Glomerular visceral epithelial cell (primary cell): ENCODE measurements around the gene LMAN1L.
"Not testable (repeated sequence)": the region's sequence is repeated elsewhere in the genome, so short reads cannot be mapped to it uniquely, and the experiment has no call there.

ENCODE experiments used
- DNase-seq: peaks from one replicate; pipeline ENCODE4 v3.0.0-alpha.2; 2016; ENCODE audit errors: extremely low spot score

The LMAN1L gene

DNA sequence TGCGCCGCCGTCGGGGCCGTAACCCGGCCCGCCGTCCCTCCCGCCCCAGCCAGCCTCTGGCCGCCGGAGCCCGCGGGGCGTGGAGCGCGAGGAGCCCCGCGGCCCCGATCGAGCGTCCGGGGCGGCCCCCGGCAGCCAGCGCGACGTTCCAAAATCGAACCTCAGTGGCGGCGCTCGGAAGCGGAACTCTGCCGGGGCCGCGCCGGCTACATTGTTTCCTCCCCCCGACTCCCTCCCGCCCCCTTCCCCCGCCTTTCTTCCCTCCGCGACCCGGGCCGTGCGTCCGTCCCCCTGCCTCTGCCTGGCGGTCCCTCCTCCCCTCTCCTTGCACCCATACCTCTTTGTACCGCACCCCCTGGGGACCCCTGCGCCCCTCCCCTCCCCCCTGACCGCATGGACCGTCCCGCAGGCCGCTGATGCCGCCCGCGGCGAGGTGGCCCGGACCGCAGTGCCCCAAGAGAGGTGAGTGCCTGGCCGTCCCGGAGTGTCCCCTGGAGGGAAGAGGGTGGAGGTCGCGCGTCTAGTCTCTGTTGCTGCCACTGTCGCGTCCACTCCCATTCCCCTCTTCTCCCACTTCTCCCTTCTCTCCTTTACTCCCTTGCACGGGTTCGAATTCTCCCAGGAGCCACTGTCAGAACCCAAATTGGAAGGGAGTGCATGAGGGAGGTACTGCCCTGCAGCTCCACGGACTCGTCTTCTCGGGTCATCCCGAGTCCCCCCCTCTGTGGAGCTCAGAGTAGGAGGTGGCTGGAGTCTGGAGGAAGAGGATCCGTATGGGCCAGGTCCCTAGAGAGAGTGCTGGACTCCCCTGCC is 30.2 kb upstream of the LMAN1L start:
- peak; percentile 27 for DNase-seq

DNA sequence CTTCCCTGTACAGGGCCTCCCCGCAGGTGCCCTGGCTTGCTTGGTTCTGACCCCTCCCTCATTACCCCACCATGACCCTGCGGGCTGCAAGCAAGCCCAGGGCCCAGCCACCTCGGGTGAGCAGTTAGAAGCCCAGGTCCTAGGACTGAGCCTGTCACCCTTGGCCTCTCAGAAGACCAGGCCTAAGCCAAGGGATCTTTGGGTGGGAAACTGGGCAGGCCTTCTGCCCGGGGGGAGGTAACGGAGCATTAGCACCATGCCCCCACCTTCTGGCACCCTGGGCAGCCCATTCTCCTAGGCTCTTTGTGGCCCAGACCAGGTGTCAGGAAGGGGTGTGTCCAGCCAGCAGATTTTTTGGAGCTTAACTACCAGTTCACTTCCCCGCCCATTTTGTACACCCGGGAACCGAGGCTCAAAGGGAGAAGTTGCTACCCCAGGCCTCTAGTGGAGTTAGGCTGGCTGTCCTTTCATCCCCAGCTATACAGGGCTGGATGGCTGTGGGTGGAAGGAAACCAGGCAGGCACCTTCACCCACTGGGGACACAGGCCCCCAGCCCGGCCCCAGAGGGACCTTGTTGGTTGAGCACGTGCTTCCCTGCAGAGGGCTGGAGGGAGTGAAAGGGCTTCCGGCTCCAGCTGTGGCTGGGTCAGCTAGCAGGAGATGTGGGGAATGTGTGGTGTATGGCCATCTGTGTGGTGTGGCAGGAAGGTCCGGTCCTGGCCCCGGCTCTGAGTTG is 29.4 kb upstream of the LMAN1L start:
- DNase-seq = peak; percentile 53

DNA sequence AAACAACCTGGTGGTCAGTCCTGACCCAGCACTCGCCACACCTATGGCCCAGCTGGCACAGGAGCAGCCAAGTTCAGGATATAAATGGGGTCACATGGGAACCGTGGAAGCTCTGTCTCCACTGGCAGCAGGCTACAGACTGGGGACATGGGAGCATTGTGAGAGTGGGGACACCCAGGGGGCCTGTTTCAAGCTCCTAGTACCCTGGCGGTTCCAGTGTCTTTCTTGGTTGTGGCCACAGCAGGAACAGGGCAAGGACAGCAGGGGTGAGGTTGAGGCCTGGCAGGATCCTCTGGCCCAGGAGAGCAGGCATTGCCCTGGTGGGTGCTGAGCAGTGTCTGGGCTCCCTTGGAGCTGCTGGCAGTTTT is 28.8 kb upstream of the LMAN1L start:
- no peak for DNase-seq

DNA sequence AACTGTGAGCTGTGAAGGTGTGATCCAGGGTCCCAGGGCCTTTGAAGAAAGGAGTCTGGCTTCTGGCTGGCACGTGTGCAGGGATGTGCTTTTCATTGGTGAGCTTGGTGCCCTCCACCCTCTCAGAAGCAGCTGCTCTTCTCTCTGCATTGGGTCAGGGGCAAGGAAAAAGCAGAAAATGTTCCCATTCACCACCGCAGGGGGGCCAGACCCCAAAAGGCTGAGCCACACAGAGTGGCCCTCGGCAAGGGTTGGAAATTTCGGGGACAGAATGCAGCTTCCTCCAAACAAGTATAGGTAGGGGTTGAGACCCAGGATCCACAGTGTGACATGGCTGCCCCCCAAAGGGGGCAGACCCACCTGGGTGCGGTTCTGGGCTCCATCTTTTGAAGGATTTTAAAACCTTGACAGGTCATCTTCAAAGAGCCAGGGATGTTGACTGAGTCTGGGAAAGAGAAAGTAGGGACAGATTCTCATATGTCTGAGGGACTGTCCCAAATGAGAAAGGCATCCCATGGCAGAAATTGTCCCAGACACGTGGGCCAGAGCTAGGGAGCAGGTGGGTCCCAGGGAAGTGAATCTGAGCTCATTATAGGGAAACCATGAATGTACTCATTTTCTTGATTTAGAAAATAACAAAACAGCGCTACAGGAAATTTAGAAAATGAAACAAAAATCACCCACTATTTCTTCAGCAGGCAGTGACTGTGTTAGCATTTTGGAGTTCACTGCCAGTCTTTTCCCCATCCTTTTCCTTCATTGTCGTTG is 28.0 kb upstream of the LMAN1L start:
- DNase-seq = no peak

DNA sequence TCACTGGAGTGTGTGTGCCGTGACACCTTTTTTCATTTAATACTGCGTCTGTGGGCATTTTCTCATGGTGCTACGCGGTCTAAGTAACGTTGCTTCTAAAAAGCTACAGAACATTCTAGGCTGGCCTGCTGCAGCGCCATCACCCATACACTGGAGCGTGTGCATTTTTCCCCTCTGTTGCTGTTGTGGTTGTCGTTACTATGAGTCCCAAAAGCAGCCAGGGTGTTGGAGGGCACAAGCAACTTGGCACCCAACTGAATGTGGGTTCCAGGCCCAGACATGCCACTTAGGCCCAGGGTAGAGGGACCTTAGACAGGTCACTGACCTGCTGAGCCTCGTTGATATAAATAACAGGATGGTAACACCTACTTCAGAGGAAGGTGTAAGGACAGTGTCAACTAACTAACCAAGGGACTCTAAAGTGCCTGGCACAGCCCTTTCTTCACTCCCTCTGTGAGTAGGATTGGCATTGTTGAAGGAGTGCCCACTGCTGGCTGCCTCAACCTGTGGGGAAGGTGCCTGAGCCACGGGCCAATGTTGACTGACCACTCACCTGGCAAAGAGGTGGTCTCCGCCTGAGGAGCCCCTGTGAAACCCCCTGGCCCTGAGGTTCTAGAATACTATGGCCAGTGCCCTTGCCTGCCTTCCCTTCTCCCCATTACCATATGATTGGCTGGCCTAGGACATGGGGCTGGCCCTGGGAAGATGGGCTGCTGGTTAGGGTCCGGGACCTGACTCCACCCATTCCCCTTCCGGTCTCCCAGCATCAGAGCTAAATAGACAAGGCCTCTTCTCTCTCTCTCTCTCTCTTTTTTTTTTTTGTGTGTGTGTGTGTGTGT is 27.2 kb upstream of the LMAN1L start:
- no peak for DNase-seq

DNA sequence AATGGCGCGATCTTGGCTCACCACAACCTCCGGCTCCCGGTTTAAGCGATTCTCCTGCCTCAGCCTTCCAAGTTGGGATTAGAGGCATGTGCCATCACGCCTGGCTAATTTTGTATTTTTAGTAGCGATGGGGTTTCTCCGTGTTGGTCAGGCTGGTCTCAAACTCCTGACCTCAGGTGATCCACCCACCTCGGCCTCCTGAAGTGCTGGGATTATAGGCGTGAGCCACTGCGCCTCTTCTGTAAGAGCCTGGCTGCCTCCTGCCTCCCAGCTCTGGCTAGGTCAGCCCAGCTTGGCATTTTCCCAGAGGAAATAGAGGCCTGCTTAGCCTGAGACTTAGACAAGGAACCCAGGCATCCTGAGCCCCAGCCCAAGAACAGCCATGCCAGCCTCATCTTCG is 26.6 kb upstream of the LMAN1L start:
- DNase-seq = not testable (repeated sequence)

DNA sequence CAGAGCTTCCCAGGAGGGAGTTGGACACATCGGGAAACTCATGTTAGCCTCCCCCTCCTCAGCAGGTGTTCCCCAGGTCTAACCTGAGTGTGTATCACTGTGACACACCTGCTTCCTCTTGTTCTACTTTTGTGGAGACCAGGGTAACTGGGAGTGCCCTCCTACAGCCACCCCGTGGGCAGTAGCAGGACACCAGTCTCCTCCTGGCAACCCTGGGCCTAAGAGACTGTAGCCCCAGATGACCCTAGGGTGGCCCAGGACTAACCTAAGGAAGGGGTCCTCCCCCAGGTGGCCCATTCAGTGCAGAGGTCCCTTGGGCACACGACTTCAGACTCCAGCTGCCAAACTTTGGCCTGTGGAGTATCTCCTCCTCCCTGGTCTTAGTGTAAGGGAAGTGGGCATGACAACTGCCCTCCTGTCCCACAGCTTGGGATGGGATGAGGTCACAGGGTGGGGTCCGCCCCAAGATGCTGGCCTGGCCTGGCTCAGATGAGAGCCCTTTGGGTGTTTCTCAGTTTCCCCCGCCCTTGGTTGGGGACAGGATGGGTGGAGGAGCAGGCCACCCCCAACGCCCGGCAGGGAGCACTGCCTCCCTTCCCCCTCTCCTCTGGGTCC is 26.0 kb upstream of the LMAN1L start:
- DNase-seq = no peak

DNA sequence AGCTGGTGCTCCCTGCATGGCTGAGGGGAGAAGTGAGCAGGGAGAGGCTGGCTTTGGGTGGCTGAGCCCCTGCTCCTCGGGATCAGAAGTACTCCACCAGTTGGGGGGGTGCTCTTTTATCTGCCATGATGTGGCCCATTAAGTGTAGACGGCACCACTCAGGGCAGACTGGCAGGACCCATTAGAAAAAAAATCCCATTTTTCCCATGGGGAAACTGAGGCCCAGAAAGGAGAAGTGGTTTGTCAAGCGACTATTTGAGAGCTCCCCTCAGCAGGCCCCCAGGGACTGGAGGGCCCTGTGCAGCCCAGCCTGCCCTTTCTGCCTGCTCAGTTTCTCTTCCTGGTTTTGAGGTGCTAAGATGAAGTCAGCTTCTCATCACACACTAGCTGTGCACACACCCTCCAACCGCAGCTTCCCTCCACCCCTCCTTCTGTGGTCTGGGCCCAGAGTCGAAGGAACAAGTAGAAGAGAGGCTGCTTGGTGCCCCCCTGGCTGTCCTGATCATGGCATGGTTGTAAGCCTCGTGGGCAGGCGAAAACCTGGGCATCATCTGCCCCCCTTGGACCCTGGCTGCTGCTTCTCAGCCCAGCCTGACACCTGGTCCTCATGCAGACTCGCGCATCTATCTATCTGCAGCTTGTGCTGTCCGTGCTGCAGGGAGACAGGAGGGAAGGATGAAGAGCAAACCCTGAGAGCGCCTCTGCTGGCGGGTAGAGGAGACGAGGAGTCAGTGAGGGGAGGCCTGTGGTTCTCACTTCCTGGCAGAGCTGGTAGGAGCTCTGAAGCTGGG is 25.2 kb upstream of the LMAN1L start:
- DNase-seq = peak; percentile 80

DNA sequence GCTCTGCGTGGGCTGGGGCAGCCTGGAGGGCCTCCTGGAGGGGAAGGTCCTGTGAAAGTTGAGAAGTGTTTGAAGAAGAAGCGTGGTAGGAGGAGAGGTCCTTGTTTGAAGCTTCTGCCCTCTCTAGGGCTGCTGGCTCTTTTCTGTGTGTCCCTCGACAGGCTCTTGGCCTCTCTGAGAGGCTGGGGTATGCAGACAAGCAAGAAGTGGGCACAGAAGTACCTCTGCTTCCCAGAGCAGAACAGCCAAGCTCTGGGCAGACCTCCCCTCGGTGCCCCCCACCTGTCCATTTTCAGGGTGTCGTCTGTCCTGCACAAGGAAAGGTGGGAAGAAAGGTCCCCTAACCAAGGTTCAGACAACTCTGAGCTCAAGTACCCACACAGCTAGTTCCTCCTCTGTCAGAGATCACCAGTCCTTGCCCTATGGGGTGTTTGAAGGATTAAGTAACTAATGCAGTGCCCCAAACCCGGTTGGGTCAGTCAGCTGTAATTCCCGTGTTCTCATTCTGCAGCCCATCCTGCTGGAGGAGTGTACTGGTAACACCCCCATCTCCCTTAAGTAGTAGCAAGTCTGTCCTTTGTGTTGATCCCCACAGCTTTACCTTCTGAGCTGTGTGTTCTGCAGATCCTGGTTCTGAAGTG is 24.5 kb upstream of the LMAN1L start:
- no peak for DNase-seq

DNA sequence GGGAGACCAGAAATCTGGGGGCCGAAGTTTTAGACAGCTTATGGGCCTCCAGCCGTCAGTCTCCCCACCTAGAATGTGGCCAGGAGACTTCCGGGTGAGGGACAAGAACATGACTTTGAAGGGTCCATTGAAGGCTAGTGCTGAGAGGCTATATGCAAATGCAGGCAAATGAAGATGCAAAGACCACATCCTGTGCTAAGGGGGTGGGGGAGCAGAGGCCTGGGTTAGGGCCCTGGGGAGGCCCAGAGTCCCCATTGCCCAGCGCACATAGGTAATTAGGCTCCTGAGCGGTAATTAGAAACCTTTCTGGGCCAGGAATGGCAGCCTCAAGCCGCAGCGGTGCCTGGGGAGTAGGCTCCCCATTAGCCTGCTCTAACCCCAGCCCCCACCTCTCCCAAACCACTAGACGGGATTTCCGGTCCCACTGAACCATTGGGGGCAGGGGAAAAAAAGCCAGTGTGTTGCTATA is 23.9 kb upstream of the LMAN1L start:
- DNase-seq = no peak

DNA sequence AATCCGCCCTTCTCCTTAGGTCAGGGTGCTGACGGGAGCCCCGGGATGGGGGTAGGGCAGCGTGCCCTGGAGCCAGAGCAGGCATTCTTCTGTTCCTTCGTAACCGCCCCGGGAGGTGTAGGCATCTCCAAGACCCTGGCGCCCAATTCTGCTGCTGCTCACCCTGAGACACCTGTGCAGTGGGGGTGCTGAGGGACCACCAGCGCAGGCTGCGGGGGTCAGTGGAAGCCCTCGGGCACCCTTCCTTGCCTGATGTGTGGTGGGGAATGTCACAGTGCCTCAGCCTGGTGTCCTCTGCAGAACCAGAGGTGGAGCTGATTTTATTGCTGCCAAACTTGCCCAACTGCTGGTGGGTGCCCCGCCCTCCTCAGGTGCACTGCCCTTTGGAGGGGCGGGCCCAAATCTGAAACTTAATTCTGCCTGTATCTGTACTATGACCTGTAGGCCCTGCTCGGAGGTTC is 23.4 kb upstream of the LMAN1L start:
- DNase-seq = no peak

DNA sequence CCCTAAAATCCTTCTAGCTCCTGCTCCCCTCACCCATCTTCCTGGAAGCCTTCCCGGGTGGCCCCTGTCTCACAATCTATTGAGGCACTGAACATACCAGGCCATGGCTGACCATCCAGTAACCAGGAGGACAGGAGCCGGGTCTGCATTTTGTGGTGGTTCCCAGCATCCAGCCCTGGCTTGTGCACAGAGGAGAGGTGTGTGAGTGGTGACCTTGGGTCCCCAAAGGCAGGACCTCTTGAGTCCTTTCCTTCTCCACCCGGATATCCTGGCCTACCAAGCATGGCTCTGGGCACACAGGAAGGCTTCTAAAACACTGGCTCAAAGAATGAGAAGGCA is 22.9 kb upstream of the LMAN1L start:
- no peak for DNase-seq

DNA sequence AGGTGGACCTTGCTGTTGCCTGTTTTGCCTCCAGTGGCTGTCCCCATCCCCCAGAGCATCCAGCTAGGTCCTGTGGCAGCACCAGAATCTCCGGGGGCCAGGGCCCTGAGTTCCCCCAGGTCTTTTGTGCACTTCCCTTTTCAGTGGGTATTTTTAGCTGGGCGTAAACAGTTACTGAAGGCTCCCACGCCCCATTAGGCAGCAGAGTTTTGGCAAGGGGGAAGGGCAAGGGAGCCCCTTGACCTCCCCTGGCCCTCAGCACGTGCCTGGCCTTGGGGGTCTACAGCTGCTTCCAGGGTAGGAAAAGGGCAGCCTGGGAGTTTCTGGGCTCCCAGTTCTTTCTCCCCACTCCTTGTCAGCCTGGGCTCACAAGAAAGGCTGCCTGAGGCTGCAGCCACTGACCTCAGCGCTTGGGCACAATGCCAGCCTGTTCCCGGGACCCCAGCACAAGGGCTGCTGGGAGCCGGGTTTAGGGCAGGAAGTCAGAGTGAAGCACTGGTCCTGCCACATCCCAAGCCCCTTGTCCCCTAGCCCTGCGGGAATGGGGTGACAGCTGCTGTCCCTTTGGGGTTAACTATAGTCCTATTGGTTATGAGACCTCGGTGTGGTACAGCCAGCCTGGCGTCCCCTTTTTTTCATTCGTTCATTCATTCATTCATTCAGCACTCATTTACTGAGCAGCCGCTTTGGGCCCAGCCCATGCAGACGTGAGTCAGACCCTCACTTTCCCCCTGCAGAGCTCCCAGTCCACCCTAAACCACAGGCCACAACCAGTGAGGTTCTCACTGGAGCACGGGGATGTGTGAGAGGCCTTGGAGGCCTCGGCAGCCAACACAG is 22.3 kb upstream of the LMAN1L start:
- DNase-seq = peak; percentile 96

DNA sequence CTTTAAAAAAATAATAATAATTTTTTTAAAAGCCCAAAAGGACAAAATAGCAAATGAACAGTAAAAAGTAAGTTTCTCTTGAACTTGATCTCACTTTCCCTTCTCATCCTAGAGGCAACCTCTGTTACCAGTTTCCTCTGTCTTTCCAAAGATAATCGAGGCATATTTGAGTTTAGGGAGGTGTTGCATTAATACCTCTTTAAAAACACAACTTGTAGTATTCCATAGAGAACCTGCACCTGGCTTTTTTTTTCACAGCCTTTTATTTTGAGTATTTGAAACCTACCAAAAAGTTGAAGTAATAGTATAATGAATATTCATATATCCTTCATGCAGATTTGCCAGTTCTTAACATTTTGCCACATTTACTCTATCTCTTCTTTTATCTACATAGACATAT is 21.6 kb upstream of the LMAN1L start:
- DNase-seq = no peak

DNA sequence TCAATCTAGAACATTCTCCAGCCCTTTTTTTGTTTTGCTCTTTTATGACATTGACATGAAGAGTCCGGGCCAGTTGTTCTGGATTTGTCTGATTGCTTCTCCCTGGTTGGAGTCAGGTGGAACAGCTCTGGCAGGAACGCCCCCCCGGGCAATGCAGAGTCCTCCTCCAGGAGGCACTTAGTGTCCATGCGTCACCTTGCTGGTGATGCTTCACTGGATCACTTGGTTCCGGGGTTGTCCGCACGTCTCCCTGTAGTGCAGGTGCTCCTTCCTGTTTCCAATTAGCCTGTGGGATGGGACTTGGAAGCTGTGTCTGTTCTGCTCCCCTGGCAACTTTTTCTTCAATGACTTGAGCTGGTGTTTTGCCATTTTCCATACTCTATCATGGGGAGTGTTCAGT is 21.0 kb upstream of the LMAN1L start:
- no peak for DNase-seq

DNA sequence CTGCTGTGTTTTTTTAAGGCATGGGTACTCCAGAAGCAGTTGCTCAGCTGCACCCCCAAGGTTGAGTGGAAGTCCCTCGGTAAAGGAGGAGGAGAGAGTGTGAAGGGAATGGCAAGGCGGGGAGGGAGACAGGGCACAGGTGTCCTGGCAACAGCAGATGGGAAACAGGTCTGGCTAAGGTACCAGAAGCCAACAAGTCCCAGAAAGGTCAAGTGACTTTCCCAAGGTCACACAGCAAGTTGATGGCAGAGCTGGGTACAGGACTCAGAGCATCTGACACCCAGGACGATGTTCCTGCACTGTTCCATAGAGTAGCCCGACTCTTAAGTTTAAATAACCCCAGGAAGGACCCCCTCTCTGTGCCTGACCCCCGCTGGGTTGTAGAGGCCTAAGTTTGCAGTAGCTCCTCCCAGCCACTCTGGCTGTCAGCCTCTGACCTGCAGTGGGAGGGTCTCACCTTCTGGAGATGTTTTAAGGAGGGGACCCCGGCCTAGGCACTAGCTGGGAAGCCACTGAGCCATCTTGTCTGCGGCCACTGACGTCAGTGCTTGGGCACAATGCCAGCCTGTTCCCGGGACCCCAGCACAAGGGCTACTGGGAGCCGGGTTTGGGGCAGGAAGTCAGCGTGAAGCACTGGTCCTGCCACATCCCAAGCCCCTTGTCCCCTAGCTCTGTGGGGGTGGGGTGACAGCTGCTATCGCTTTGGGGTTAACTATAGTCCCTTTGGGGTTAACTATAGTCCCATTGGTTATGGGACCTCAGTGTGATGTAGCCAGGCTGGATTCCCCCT is 20.2 kb upstream of the LMAN1L start:
- DNase-seq = no peak

DNA sequence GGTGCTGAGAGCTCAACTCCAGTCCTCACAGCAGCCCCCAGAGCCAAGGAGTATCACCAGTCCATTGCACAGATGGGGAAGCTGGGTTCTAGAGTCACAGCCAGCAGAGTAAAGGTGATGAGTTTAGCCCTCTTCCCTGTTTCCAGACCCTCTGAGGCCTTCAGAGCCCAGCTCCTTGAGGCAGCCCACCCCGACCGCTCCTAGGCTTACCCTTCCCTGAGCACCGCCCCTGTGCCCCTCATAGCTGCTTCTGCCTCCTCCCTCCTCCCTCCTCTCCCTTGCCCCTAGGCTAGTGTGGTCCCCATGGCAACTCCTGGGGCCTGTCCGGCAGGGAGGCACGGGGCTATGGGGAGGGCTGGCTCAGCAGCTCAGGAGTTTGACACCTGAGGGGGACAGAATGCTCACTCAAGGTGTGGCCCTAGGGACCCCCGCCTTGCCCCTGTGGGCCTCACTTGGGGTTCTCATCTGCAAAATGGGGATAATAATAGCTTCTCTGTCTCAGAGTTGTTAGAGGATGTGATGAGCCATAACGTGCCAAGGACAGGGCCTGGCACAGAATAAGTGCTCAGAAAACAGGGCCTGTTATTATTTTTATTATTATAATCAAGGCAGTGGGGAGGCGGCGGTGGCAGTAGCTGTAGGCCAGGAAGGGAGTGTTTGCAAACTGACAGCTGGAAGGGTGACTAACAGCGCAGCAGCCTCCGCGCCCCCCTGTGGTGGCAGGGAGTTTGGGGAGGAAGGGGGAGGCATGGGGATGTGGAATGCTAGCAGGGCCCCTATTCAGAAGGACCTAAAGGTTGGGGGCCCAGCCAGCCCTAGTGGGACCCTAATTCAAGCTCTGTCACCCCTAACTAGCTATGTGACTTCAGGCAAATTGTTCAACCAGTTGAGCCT is 19.3 kb upstream of the LMAN1L start:
- no peak for DNase-seq
